ENCODE data around the gene ADCYAP1.

- TF ChIP-seq POLR2A (IDR thresholded peaks at IDR 0.05): no peak
- TF ChIP-seq CTCF (IDR thresholded peaks at IDR 0.05): no peak
These were observed 970 bp upstream of the ADCYAP1 start for GRCh38 chr18:903701-904100.

Data from body of pancreas (tissue), 4 donors.